ENCODE data around the gene RABGAP1. TPM values are rescaled to one million over a fixed set of nuclear protein-coding genes. Genes with fewer than 3 reads are reported as not detected.

The RABGAP1 gene
- total RNA-seq, 1 experiment from 2014 or later, result 64.0 TPM

GRCh38 chr9:123008909-123009308 is 68.1 kb downstream of the RABGAP1 start:
- H3K27me3 ChIP-seq (replicated peaks; ENCODE audit: insufficient read depth, low read depth, low read length, poor library complexity), result no peaks in the 10 kb centered on the region
- POLR2A ChIA-PET (ENCODE audit: low non-redundant PET), result no interaction called here
- intact Hi-C loops (cut with micrococcal nuclease; ENCODE audit: unreplicated experiment), result no loop called here
- H3K36me3 ChIP-seq (ENCODE audit: insufficient read depth, low read length, poor library complexity, severe bottlenecking), result peaks cover 18% of the 10 kb centered on the region
- no TSS peak for BruUV-seq (replicated peaks)
- no peak for DNase-seq (ENCODE audit: low spot score)
- no peak overlapping the region for H3K4me3 ChIP-seq (ENCODE audit: low read depth, low read length, poor library complexity, severe bottlenecking)
- TF ChIP-seq CTCF (conservative IDR thresholded peaks at IDR 0.05; ENCODE audit: low read depth, low read length) (no peak), EZH2 (IDR thresholded peaks at IDR 0.05; ENCODE audit: borderline replicate concordance, low read depth, low read length, poor library complexity, severe bottlenecking) (no peak)
- no peak overlapping the region for H3K27ac ChIP-seq (ENCODE audit: low read depth, low read length, poor library complexity, severe bottlenecking)
- H3K9me3 ChIP-seq (ENCODE audit: low read depth, low read length, poor library complexity, severe bottlenecking), result no peaks in the 10 kb centered on the region
- CTCF ChIA-PET, result no interaction called here
- peaks cover 4% of the 10 kb centered on the region for H3K4me1 ChIP-seq (ENCODE audit: insufficient read depth, low read length, poor library complexity, severe bottlenecking)

- intact Hi-C loops (cut with micrococcal nuclease; ENCODE audit: unreplicated experiment), result no loop called here
- TF ChIP-seq EZH2 (IDR thresholded peaks at IDR 0.05; ENCODE audit: borderline replicate concordance, low read depth, low read length, poor library complexity, severe bottlenecking) (no peak), CTCF (conservative IDR thresholded peaks at IDR 0.05; ENCODE audit: low read depth, low read length) (no peak)
- Histone ChIP-seq H3K4me3 (ENCODE audit: low read depth, low read length, poor library complexity, severe bottlenecking) (no peak overlapping the region), H3K27ac (ENCODE audit: low read depth, low read length, poor library complexity, severe bottlenecking) (no peak overlapping the region), H3K27me3 (replicated peaks; ENCODE audit: insufficient read depth, low read depth, low read length, poor library complexity) (no peaks in the 10 kb centered on the region), H3K36me3 (ENCODE audit: insufficient read depth, low read length, poor library complexity, severe bottlenecking) (peaks cover 36% of the 10 kb centered on the region), H3K4me1 (ENCODE audit: insufficient read depth, low read length, poor library complexity, severe bottlenecking) (no peaks in the 10 kb centered on the region), H3K9me3 (ENCODE audit: low read depth, low read length, poor library complexity, severe bottlenecking) (no peaks in the 10 kb centered on the region)
- ChIA-PET POLR2A (ENCODE audit: low non-redundant PET) (no interaction called here), CTCF (no interaction called here)
- no peak for DNase-seq (ENCODE audit: low spot score)
- no TSS peak for BruUV-seq (replicated peaks)
Measured at GRCh38 chr9:123011380-123011779, 70.6 kb downstream of the RABGAP1 start.

GRCh38 chr9:123011878-123012528 is 71.2 kb downstream of the RABGAP1 start:
- Histone ChIP-seq H3K27me3 (replicated peaks; ENCODE audit: insufficient read depth, low read depth, low read length, poor library complexity) (no peaks in the 10 kb centered on the region), H3K4me1 (ENCODE audit: insufficient read depth, low read length, poor library complexity, severe bottlenecking) (no peaks in the 10 kb centered on the region), H3K36me3 (ENCODE audit: insufficient read depth, low read length, poor library complexity, severe bottlenecking) (peaks cover 40% of the 10 kb centered on the region), H3K27ac (ENCODE audit: low read depth, low read length, poor library complexity, severe bottlenecking) (no peak overlapping the region), H3K9me3 (ENCODE audit: low read depth, low read length, poor library complexity, severe bottlenecking) (no peaks in the 10 kb centered on the region), H3K4me3 (ENCODE audit: low read depth, low read length, poor library complexity, severe bottlenecking) (no peak overlapping the region)
- intact Hi-C loops (cut with micrococcal nuclease; ENCODE audit: unreplicated experiment), result no loop called here
- no peak for DNase-seq (ENCODE audit: low spot score)
- ChIA-PET POLR2A (ENCODE audit: low non-redundant PET) (no interaction called here), CTCF (no interaction called here)
- TF ChIP-seq EZH2 (IDR thresholded peaks at IDR 0.05; ENCODE audit: borderline replicate concordance, low read depth, low read length, poor library complexity, severe bottlenecking) (no peak), CTCF (conservative IDR thresholded peaks at IDR 0.05; ENCODE audit: low read depth, low read length) (no peak)
- BruUV-seq (replicated peaks), result no TSS peak

Measured in A673 (cell line).